Activated T-helper 1 cell treated with Interleukin-2 at 50 U/mL for 16 hours (primary cell): ENCODE results near the gene JPT1.
"Not testable (repeated sequence)": the region's sequence is repeated elsewhere in the genome, so short reads cannot be mapped to it uniquely, and the experiment has no call there.

Experiments
- DNase-seq: peaks from one replicate; pipeline ENCODE4 v3.0.0-alpha.2; 2020; ENCODE audit warnings: low read depth

JPT1 gene

GRCh38 chr17:75155191-75155601 lies 884 bp upstream of the JPT1 start:
- no peak for DNase-seq

- no peak for DNase-seq
Measured at GRCh38 chr17:75153780-75154194, 525 bp downstream of the JPT1 start.

GRCh38 chr17:75152922-75153779 lies 1.2 kb downstream of the JPT1 start:
- DNase-seq, result no peak

- DNase-seq, result no peak
Measured at GRCh38 chr17:75152523-75152921, 1.8 kb downstream of the JPT1 start.

GRCh38 chr17:75151930-75152329 lies 2.4 kb downstream of the JPT1 start:
- no peak for DNase-seq

GRCh38 chr17:75147878-75148546 lies 6.3 kb downstream of the JPT1 start:
- no peak for DNase-seq

- DNase-seq, result no peak
Measured at GRCh38 chr17:75146592-75146991, 7.7 kb downstream of the JPT1 start.

- DNase-seq, result no peak
Measured at GRCh38 chr17:75144816-75145512, 9.3 kb downstream of the JPT1 start.

- DNase-seq, result no peak
Measured at GRCh38 chr17:75142236-75142971, 11.9 kb downstream of the JPT1 start.

GRCh38 chr17:75138519-75138918 lies 15.8 kb downstream of the JPT1 start:
- no peak for DNase-seq

GRCh38 chr17:75137762-75138161 lies 16.6 kb downstream of the JPT1 start:
- not testable (repeated sequence) for DNase-seq

GRCh38 chr17:75135946-75136345 lies 18.4 kb downstream of the JPT1 start:
- DNase-seq, result no peak

- no peak for DNase-seq
Measured at GRCh38 chr17:75135452-75135851, 18.9 kb downstream of the JPT1 start.

- not testable (repeated sequence) for DNase-seq
Measured at GRCh38 chr17:75133607-75134347, 20.5 kb downstream of the JPT1 start.

- no peak for DNase-seq
Measured at GRCh38 chr17:75133001-75133400, 21.3 kb downstream of the JPT1 start.

- DNase-seq, result not testable (repeated sequence)
Measured at GRCh38 chr17:75132018-75133000, 22.0 kb downstream of the JPT1 start.

GRCh38 chr17:75131278-75132017 lies 22.9 kb downstream of the JPT1 start, which contains the start of gene NT5C:
TSS of gene NT5C (minus strand) at chr17:75131742. CDS start at chr17:75131707, 35 bp downstream.
- peak; percentile 49 for DNase-seq

- peak; percentile 20 for DNase-seq
Measured at GRCh38 chr17:75130632-75131277, 23.6 kb downstream of the JPT1 start.
